Keratinocyte (primary cell): ENCODE measurements around the gene RETREG1. TPM values are rescaled to one million over a fixed set of nuclear protein-coding genes. Genes with fewer than 3 reads are reported as not detected.

Experiments used
- DNase-seq: peaks from one replicate; pipeline ENCODE4 v3.0.0-alpha.2; 2011; ENCODE audit warnings: low read depth, missing footprints, low spot score
- FAIRE-seq: peaks from 2 replicates; lab custom pipeline; 2011; peaks lifted over from hg19 to GRCh38; lab: Jason Lieb, UNC
- H2AFZ ChIP-seq: 2 replicates; pipeline ENCODE4 v1.6.0; 2012; ENCODE audit warnings: low read length, control low read depth, inconsistent platforms; ENCODE audit not compliant: control insufficient read depth
- H3K27ac ChIP-seq: 2 replicates; pipeline ENCODE4 v1.5.1; 2011; ENCODE audit warnings: low read length; ENCODE audit not compliant: control insufficient read depth, insufficient read depth
- H3K27me3 ChIP-seq: 3 replicates; pipeline ENCODE4 v1.6.0; 2011; ENCODE audit warnings: low read length; ENCODE audit not compliant: control insufficient read depth, insufficient read depth; ENCODE audit errors: extremely low read depth
- H3K36me3 ChIP-seq, 2 experiments: 2 replicates in 1 of 2; 3 replicates in 1 of 2; pipeline ENCODE4 v1.5.1; 2011; ENCODE audit warnings: low read length in 2 of 2, mild to moderate bottlenecking in 1 of 2; ENCODE audit not compliant: control insufficient read depth in 2 of 2, insufficient read depth in 2 of 2; ENCODE audit errors: extremely low read depth in 1 of 2
- H3K4me1 ChIP-seq: 3 replicates; pipeline ENCODE4 v1.5.1; 2011; ENCODE audit warnings: low read length; ENCODE audit not compliant: control insufficient read depth, insufficient read depth; ENCODE audit errors: extremely low read depth
- H3K4me2 ChIP-seq: 3 replicates; pipeline ENCODE4 v1.6.0; 2011; ENCODE audit warnings: low read depth, low read length; ENCODE audit not compliant: control insufficient read depth, insufficient read depth; ENCODE audit errors: extremely low read depth
- H3K4me3 ChIP-seq, 3 experiments: fragments of 200-600 bp in 1 of 3; sonication (generic) in 1 of 3; 2 replicates in 2 of 3; 3 replicates in 1 of 3; pipeline ENCODE4 v1.5.1; 2011 to 2016; ENCODE audit warnings: low read length in 3 of 3, mild to moderate bottlenecking in 3 of 3, control low read depth in 2 of 3, inconsistent platforms in 1 of 3, low read depth in 1 of 3, mixed read lengths in 1 of 3, mixed run types in 1 of 3, moderate library complexity in 1 of 3; ENCODE audit not compliant: control insufficient read depth in 2 of 3, insufficient read depth in 2 of 3; ENCODE audit errors: extremely low read depth in 1 of 3
- H3K79me2 ChIP-seq: 2 replicates; pipeline ENCODE4 v1.6.0; 2012; ENCODE audit warnings: low read length; ENCODE audit not compliant: control insufficient read depth, insufficient read depth
- H3K9ac ChIP-seq: 3 replicates; pipeline ENCODE4 v1.6.0; 2011; ENCODE audit warnings: low read length; ENCODE audit not compliant: control insufficient read depth, insufficient read depth; ENCODE audit errors: extremely low read depth
- H3K9me1 ChIP-seq: 3 replicates; pipeline ENCODE4 v1.6.0; 2011; ENCODE audit warnings: low read length; ENCODE audit not compliant: control insufficient read depth, insufficient read depth; ENCODE audit errors: extremely low read depth
- H3K9me3 ChIP-seq: 2 replicates; pipeline ENCODE4 v1.5.1; 2012; ENCODE audit warnings: low read depth, low read length; ENCODE audit not compliant: control insufficient read depth
- H4K20me1 ChIP-seq: 3 replicates; pipeline ENCODE4 v1.6.0; 2011; ENCODE audit warnings: low read length; ENCODE audit not compliant: control insufficient read depth, insufficient read depth; ENCODE audit errors: extremely low read depth
- EZH2 ChIP-seq: IDR thresholded peaks from one replicate; pipeline ENCODE4 v1.6.1; 2012; ENCODE audit warnings: inconsistent platforms, mild to moderate bottlenecking, low read length, moderate library complexity
- dilution Hi-C: fragments of 300-500 bp; cut with MboI; formaldehyde crosslinking; loops from one replicate; pipeline ENCODE4 v1.7.0; 2020; ENCODE audit warnings: low sequenced_read_pairs; ENCODE audit not compliant: extremely low pct_ligation_motif_present
- polyA plus RNA-seq, 5 experiments: library from polyadenylated mRNA; depleted of rRNA in 3 of 5; stranded (reverse) in 3 of 5; stranded (forward) in 1 of 5; unstranded in 1 of 5; fragments of >200 nt; gene quantifications; 1 replicate in 1 of 5; 2 replicates in 3 of 5; 3 replicates in 1 of 5; pipeline versions ENCODE4 v1.2.1 to v1.2.3, GENCODE V29; 2011 to 2012; ENCODE audit warnings: missing spikeins in 2 of 5, low read depth in 1 of 5, low replicate concordance in 1 of 5
- TF ChIP-seq, protein P1 (sequence below), 3 experiments: IDR thresholded peaks in 1 of 3; conservative IDR thresholded peaks in 1 of 3; optimal IDR thresholded peaks in 1 of 3; 2 replicates in 2 of 3; 3 replicates in 1 of 3; pipeline versions ENCODE3 to v1.5.1; 2011; ENCODE audit warnings: low read length in 3 of 3, mild to moderate bottlenecking in 3 of 3, moderate library complexity in 2 of 3, control low read depth in 1 of 3, inconsistent platforms in 1 of 3; ENCODE audit not compliant: insufficient read depth in 2 of 3; ENCODE audit errors: extremely low read depth in 1 of 3

The RETREG1 gene
- polyA plus RNA-seq, 1 donor (not counting 4 experiments of a cell fraction or from before 2014, with no cell fraction given) = 7.4 TPM

DNA sequence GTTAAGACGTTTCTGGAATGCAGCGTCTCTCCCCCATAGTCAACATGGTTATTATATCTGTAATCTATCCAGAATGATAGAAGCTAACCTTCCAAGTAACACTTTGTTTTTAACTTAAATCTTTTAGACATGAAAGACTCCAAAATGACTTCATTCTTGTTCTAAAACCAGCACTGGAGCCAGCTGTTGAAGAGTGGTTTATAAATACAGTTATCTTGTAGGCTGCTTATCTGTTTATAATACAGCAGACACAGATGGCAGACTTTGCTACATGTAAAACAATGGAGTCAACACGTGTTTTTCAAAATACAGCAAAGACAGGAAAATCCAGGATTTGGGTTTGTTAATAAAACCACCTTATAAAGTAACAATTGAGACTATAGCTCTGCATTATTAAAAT, 48.8 kb upstream of the RETREG1 start:
- no peak for FAIRE-seq
- dilution Hi-C loops = no loop called here
- TF ChIP-seq EZH2 = no peak
- TF ChIP-seq, protein P1, sequence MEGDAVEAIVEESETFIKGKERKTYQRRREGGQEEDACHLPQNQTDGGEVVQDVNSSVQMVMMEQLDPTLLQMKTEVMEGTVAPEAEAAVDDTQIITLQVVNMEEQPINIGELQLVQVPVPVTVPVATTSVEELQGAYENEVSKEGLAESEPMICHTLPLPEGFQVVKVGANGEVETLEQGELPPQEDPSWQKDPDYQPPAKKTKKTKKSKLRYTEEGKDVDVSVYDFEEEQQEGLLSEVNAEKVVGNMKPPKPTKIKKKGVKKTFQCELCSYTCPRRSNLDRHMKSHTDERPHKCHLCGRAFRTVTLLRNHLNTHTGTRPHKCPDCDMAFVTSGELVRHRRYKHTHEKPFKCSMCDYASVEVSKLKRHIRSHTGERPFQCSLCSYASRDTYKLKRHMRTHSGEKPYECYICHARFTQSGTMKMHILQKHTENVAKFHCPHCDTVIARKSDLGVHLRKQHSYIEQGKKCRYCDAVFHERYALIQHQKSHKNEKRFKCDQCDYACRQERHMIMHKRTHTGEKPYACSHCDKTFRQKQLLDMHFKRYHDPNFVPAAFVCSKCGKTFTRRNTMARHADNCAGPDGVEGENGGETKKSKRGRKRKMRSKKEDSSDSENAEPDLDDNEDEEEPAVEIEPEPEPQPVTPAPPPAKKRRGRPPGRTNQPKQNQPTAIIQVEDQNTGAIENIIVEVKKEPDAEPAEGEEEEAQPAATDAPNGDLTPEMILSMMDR (optimal IDR thresholded peaks at IDR 0.05 in 1 of 3, IDR thresholded peaks at IDR 0.05 in 1 of 3, conservative IDR thresholded peaks at IDR 0.05 in 1 of 3; ENCODE audit: extremely low read depth in 1 of 3, insufficient read depth in 2 of 3, low read length in 3 of 3) = no peak
- Histone ChIP-seq H3K4me1 (no peaks in the 10 kb centered on the region), H3K27me3 (no peaks in the 10 kb centered on the region), H4K20me1 (no peaks in the 10 kb centered on the region), H3K9me1 (no peaks in the 10 kb centered on the region), H3K27ac (no peak overlapping the region), H3K36me3 (peaks cover 31 to 40% of the 10 kb centered on the region in 2 experiments), H3K79me2 (no peaks in the 10 kb centered on the region), H3K4me2 (no peak overlapping the region), H3K9ac (no peak overlapping the region), H3K9me3 (no peaks in the 10 kb centered on the region), H2AFZ (no peak overlapping the region), H3K4me3 (no peak overlapping the region)
- DNase-seq = no peak

DNA sequence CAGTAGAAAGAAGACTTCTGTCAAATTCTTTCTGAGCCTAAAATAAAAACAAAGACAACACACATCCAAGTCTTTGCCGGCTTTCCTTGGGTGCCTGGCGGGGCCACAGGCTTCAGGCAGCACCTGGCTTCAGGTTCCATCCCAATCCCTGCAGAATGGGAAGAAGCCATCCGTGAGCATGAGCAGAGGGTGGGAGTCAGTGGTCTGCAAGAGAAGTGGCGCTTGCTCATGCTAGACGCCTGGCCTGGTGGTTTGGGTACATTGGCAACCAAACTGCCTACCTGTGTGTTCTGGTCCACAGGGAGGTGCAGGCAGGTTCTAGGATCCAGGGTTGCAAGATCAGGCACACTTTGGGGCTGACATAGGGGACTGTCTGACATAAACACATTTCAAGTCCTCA, 47.6 kb upstream of the RETREG1 start:
- no peak overlapping the region for H3K4me3 ChIP-seq
- H3K4me1 ChIP-seq = no peaks in the 10 kb centered on the region
- dilution Hi-C loops = no loop called here
- no peaks in the 10 kb centered on the region for H3K9me3 ChIP-seq
- H2AFZ ChIP-seq = no peak overlapping the region
- no peaks in the 10 kb centered on the region for H3K27me3 ChIP-seq
- no peak overlapping the region for H3K9ac ChIP-seq
- no peak overlapping the region for H3K4me2 ChIP-seq
- H4K20me1 ChIP-seq = no peaks in the 10 kb centered on the region
- no peak overlapping the region for H3K27ac ChIP-seq
- TF ChIP-seq, protein P1 (optimal IDR thresholded peaks at IDR 0.05 in 1 of 3, IDR thresholded peaks at IDR 0.05 in 1 of 3, conservative IDR thresholded peaks at IDR 0.05 in 1 of 3; ENCODE audit: extremely low read depth in 1 of 3, insufficient read depth in 2 of 3, low read length in 3 of 3) = no peak
- no peak for TF ChIP-seq EZH2
- H3K36me3 ChIP-seq = peaks cover 26 to 35% of the 10 kb centered on the region in 2 experiments
- FAIRE-seq (no peak), DNase-seq (no peak)
- no peaks in the 10 kb centered on the region for H3K79me2 ChIP-seq
- no peaks in the 10 kb centered on the region for H3K9me1 ChIP-seq
